Prostate gland (tissue), 2 donors: Measurements from ENCODE around the gene STRAP.

ENCODE experiments used
- CTCF ChIP-seq, 4 experiments: fragments of 200-600 bp in 2 of 4; fragments of 450-650 bp in 2 of 4; sonication (generic) in 2 of 4; IDR thresholded peaks; 1 replicate in 3 of 4; 2 replicates in 1 of 4; pipeline ENCODE4 v1.5.1; 2016 to 2019; ENCODE audit warnings: antibody characterized with exemption in 4 of 4, mild to moderate bottlenecking in 2 of 4, moderate library complexity in 2 of 4
- POLR2AphosphoS5 ChIP-seq: sonication (generic); formaldehyde crosslinking; IDR thresholded peaks from one replicate; pipeline ENCODE4 v1.6.1; 2017; ENCODE audit warnings: antibody characterized with exemption

GRCh38 chr12:15892645-15893259 lies 10.6 kb downstream of the STRAP start:
- no peak for TF ChIP-seq CTCF (IDR thresholded peaks at IDR 0.05)
- TF ChIP-seq POLR2AphosphoS5, result no peak
